ENCODE results near the gene SLC13A2.

DNA sequence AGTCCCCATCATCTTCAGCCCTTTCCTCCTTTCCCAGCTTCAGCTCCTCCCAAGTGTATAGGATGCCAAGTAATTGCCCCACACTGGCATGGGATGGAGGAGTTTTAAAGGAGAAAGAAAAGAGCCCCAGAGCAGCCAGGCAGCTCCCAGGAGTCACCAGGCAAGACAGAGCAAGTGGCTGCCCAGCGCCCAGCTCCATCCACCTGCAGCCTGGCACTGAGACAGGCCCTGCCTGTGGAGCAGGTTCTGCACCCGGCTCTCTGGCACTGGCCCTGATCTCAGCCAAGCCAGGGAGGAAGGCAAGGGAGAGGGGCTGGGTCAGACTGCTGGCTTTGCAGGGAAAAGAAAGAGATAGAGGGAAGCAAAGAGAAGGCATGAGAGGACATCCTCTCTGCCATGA lies 54.4 kb downstream of the SLC13A2 start:
- no peak for TF ChIP-seq CTCF (conservative IDR thresholded peaks at IDR 0.05 in 1 of 2, IDR thresholded peaks at IDR 0.05 in 1 of 2; ENCODE audit: extremely low read depth in 1 of 2, insufficient read depth in 1 of 2, low read depth in 1 of 2, low read length in 2 of 2)
- TF ChIP-seq EZH2 (IDR thresholded peaks at IDR 0.05; ENCODE audit: borderline replicate concordance, low read length), result no peak
